ENCODE data around the gene HOXC9.

HOXC9 gene

DNA sequence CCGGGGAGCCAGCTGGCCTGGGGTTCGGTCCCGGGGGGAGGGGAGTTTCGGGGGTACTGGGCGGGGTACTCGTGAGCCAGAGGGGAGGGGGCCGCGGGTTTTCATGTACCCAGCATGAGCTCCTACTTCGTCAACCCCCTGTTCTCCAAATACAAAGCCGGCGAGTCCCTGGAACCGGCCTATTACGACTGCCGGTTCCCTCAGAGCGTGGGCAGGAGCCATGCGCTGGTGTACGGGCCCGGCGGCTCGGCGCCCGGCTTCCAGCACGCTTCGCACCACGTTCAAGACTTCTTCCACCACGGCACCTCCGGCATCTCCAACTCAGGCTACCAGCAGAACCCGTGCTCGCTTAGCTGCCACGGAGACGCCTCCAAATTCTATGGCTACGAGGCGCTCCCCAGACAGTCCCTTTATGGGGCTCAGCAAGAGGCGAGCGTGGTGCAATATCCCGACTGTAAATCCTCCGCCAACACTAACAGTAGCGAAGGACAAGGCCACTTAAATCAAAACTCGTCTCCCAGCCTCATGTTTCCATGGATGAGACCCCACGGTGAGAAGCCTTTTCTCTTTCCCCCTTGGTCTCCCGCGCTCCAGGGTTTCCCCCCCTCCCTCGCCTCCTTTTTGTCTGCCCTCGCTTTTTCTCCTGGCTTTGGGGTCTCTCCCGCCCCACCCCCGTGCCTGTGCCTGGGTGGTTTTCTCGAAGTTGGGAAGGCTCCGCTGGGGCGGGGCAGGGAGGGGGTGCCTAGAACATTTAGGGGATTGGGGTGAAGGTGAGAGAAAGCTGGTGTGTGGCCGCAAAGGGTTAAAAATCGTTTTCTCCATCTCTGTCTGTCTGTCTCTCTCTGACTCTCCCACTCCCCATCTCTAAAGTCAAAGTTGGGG lies 9.5 kb downstream of the HOXC9 start:
- Histone ChIP-seq H3K4me3 (ENCODE audit: insufficient read depth, low read length, poor library complexity, severe bottlenecking) (no peak overlapping the region), H3K27ac (ENCODE audit: low read depth, low read length) (no peak overlapping the region), H3K9me2 (replicated peaks; ENCODE audit: insufficient read depth, low read length) (no peaks in the 10 kb centered on the region), H3K36me3 (ENCODE audit: low read length) (no peaks in the 10 kb centered on the region), H3K27me3 (ENCODE audit: low read length) (0 out of 2 replicates have a peak, but pooled peaks cover 6% of the 10 kb centered on the region), H3K9me3 (ENCODE audit: insufficient read depth, low read length) (no peaks in the 10 kb centered on the region), H3K9ac (ENCODE audit: low read length) (no peak overlapping the region), H3F3A (ENCODE audit: insufficient read depth) (peaks cover 4% of the 10 kb centered on the region; the same call in 1 of the 2 replicates), H4K20me1 (ENCODE audit: low read depth, low read length) (no peaks in the 10 kb centered on the region), H2AFZ (ENCODE audit: low read depth, low read length, severe bottlenecking) (no peak overlapping the region), H3K4me2 (ENCODE audit: low read depth, low read length, poor library complexity, severe bottlenecking) (no peak overlapping the region), H3K79me2 (ENCODE audit: insufficient read depth, low read length) (no peaks in the 10 kb centered on the region)
- TF ChIP-seq EZH2phosphoT487 (conservative IDR thresholded peaks at IDR 0.05; ENCODE audit: low read length) (no peak), CTCF (IDR thresholded peaks at IDR 0.05; ENCODE audit: insufficient read depth, low read length, poor library complexity, severe bottlenecking) (no peak)

GRCh38 chr12:54010053-54010971 lies 10.4 kb downstream of the HOXC9 start:
- H3K36me3 ChIP-seq (ENCODE audit: low read length): no peaks in the 10 kb centered on the region
- H3K27me3 ChIP-seq (ENCODE audit: low read length): 0 out of 2 replicates have a peak, but pooled peaks cover 6% of the 10 kb centered on the region
- H4K20me1 ChIP-seq (ENCODE audit: low read depth, low read length): no peaks in the 10 kb centered on the region
- peaks cover 4% of the 10 kb centered on the region; the same call in 1 of the 2 replicates for H3F3A ChIP-seq (ENCODE audit: insufficient read depth)
- no peaks in the 10 kb centered on the region for H3K9me2 ChIP-seq (replicated peaks; ENCODE audit: insufficient read depth, low read length)
- no peak overlapping the region for H3K4me2 ChIP-seq (ENCODE audit: low read depth, low read length, poor library complexity, severe bottlenecking)
- no peak overlapping the region for H2AFZ ChIP-seq (ENCODE audit: low read depth, low read length, severe bottlenecking)
- no peaks in the 10 kb centered on the region for H3K9me3 ChIP-seq (ENCODE audit: insufficient read depth, low read length)
- TF ChIP-seq EZH2phosphoT487 (conservative IDR thresholded peaks at IDR 0.05; ENCODE audit: low read length) (no peak), CTCF (IDR thresholded peaks at IDR 0.05; ENCODE audit: insufficient read depth, low read length, poor library complexity, severe bottlenecking) (no peak)
- H3K27ac ChIP-seq (ENCODE audit: low read depth, low read length): no peak overlapping the region
- H3K9ac ChIP-seq (ENCODE audit: low read length): no peak overlapping the region
- no peaks in the 10 kb centered on the region for H3K79me2 ChIP-seq (ENCODE audit: insufficient read depth, low read length)
- no peak overlapping the region for H3K4me3 ChIP-seq (ENCODE audit: insufficient read depth, low read length, poor library complexity, severe bottlenecking)

DNA sequence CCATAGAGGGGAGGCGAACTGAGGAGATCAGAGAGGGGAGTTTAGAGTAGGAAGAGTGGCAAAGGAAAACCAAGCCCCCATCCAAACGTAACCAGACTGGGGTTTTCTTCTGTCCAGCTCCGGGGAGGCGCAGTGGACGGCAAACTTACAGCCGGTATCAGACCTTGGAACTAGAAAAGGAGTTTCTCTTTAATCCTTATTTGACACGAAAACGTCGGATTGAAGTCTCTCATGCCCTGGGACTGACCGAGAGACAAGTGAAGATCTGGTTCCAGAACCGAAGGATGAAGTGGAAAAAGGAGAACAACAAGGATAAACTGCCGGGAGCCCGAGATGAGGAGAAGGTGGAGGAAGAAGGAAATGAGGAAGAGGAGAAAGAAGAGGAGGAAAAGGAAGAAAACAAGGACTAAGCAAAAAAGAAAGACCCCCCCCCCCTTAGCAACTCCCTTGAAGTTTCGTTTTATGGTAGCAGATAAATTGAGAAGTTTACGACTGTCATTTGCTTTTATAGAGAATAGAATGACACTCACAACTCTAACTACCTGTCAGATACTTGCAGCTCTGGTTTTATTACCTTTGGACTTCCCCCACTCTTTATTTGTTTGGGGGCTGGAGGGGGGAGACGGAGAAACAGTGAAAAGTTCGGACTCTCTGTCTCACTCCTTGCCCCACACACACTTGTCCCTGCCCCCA lies 11.2 kb downstream of the HOXC9 start:
- Histone ChIP-seq H3K36me3 (ENCODE audit: low read length) (no peaks in the 10 kb centered on the region), H3K79me2 (ENCODE audit: insufficient read depth, low read length) (no peaks in the 10 kb centered on the region), H3K9ac (ENCODE audit: low read length) (no peak overlapping the region), H3K4me2 (ENCODE audit: low read depth, low read length, poor library complexity, severe bottlenecking) (no peak overlapping the region), H3F3A (ENCODE audit: insufficient read depth) (peaks cover 4% of the 10 kb centered on the region; the same call in 1 of the 2 replicates), H2AFZ (ENCODE audit: low read depth, low read length, severe bottlenecking) (no peak overlapping the region), H3K9me3 (ENCODE audit: insufficient read depth, low read length) (no peaks in the 10 kb centered on the region), H3K27me3 (ENCODE audit: low read length) (0 out of 2 replicates have a peak, but pooled peaks cover 6% of the 10 kb centered on the region), H3K27ac (ENCODE audit: low read depth, low read length) (no peak overlapping the region), H3K4me3 (ENCODE audit: insufficient read depth, low read length, poor library complexity, severe bottlenecking) (no peak overlapping the region), H3K9me2 (replicated peaks; ENCODE audit: insufficient read depth, low read length) (no peaks in the 10 kb centered on the region), H4K20me1 (ENCODE audit: low read depth, low read length) (no peaks in the 10 kb centered on the region)
- TF ChIP-seq EZH2phosphoT487 (conservative IDR thresholded peaks at IDR 0.05; ENCODE audit: low read length): no peak
- no peak for TF ChIP-seq CTCF (IDR thresholded peaks at IDR 0.05; ENCODE audit: insufficient read depth, low read length, poor library complexity, severe bottlenecking)
